HEK293T (cell line): ENCODE results near the gene EHD4.

ENCODE experiments used
- CTCF ChIA-PET: fragments of 350-600 bp; formaldehyde crosslinking; extraction: SDS; loops from one replicate; lab custom pipeline; 2021; ENCODE audit warnings: antibody characterized with exemption, inconsistent platforms; lab: Yijun Ruan, JAX
- POLR2A ChIA-PET: fragments of 350-600 bp; formaldehyde crosslinking; extraction: SDS; loops from one replicate; lab custom pipeline; 2020; ENCODE audit warnings: antibody characterized with exemption, inconsistent platforms; lab: Yijun Ruan, JAX
- DNase-seq: peaks from one replicate; pipeline ENCODE4 v3.0.0; 2012; ENCODE audit warnings: mixed read lengths; ENCODE audit errors: extremely low spot score
- ARNT ChIP-seq: fragments of 450-650 bp; IDR thresholded peaks from 2 replicates; pipeline ENCODE4 v1.6.1; 2017; ENCODE audit warnings: mild to moderate bottlenecking
- BHLHE40 ChIP-seq: fragments of 450-650 bp; IDR thresholded peaks from 2 replicates; pipeline ENCODE4 v1.6.1; 2016; ENCODE audit warnings: mild to moderate bottlenecking, moderate library complexity, borderline replicate concordance
- CTBP1 ChIP-seq: fragments of 450-650 bp; IDR thresholded peaks from 2 replicates; pipeline ENCODE4 v1.6.1; 2016; ENCODE audit warnings: borderline replicate concordance
- ELF4 ChIP-seq: fragments of 450-650 bp; IDR thresholded peaks from 2 replicates; pipeline ENCODE4 v1.6.1; 2017; ENCODE audit warnings: antibody characterized with exemption
- FOXA1 ChIP-seq: fragments of 450-650 bp; IDR thresholded peaks from 2 replicates; pipeline ENCODE4 v1.6.1; 2016; ENCODE audit warnings: mild to moderate bottlenecking
- FOXK2 ChIP-seq: fragments of 450-650 bp; IDR thresholded peaks from 2 replicates; pipeline ENCODE4 v1.6.1; 2016; ENCODE audit warnings: mild to moderate bottlenecking
- FOXM1 ChIP-seq: fragments of 450-650 bp; IDR thresholded peaks from 2 replicates; pipeline ENCODE4 v1.6.1; 2017; ENCODE audit warnings: mild to moderate bottlenecking, borderline replicate concordance
- HDGF ChIP-seq: fragments of 450-650 bp; IDR thresholded peaks from 2 replicates; pipeline ENCODE4 v1.6.1; 2017; ENCODE audit warnings: antibody characterized with exemption, borderline replicate concordance
- L3MBTL2 ChIP-seq: fragments of 450-650 bp; conservative IDR thresholded peaks from 2 replicates; pipeline ENCODE4 v1.6.1; 2016; ENCODE audit warnings: mild to moderate bottlenecking
- LEF1 ChIP-seq: fragments of 450-650 bp; IDR thresholded peaks from 2 replicates; pipeline ENCODE4 v1.6.1; 2017; ENCODE audit warnings: mild to moderate bottlenecking, borderline replicate concordance
- NFRKB ChIP-seq: fragments of 450-650 bp; IDR thresholded peaks from 2 replicates; pipeline ENCODE4 v1.6.1; 2016; ENCODE audit warnings: mild to moderate bottlenecking, moderate library complexity
- PKNOX1 ChIP-seq: fragments of 450-650 bp; IDR thresholded peaks from 2 replicates; pipeline ENCODE4 v1.6.1; 2016
- SP1 ChIP-seq: fragments of 450-650 bp; IDR thresholded peaks from 2 replicates; pipeline ENCODE4 v1.6.1; 2017
- SUZ12 ChIP-seq: fragments of 450-650 bp; IDR thresholded peaks from 2 replicates; pipeline ENCODE4 v1.6.1; 2016; ENCODE audit warnings: mild to moderate bottlenecking
- TARDBP ChIP-seq: fragments of 450-650 bp; IDR thresholded peaks from 2 replicates; pipeline ENCODE4 v1.6.1; 2016
- ZNF384 ChIP-seq: fragments of 450-650 bp; IDR thresholded peaks from 2 replicates; pipeline ENCODE4 v1.6.1; 2016

EHD4 gene

GRCh38 chr15:41930221-41930866, 42.0 kb downstream of the EHD4 start:
- TF ChIP-seq ZNF384 = no peak
- no peak for TF ChIP-seq LEF1
- no peak for TF ChIP-seq FOXA1
- no peak for TF ChIP-seq FOXK2
- no peak for TF ChIP-seq TARDBP
- TF ChIP-seq ARNT = no peak
- TF ChIP-seq BHLHE40 = no peak
- TF ChIP-seq FOXM1 = no peak
- TF ChIP-seq NFRKB = no peak
- TF ChIP-seq SUZ12 = no peak
- no peak for TF ChIP-seq CTBP1
- TF ChIP-seq SP1 = no peak
- no peak for TF ChIP-seq L3MBTL2
- no peak for TF ChIP-seq HDGF
- no peak for TF ChIP-seq ELF4
- no peak for TF ChIP-seq PKNOX1
- no peak for DNase-seq
- ChIA-PET POLR2A (interaction anchor here (0.7 kb wide), 1 partner anchor 102 kb away, joined by 3 read pairs; no protein-coding TSS in a partner anchor), CTCF (no interaction called here)

- TF ChIP-seq LEF1 = no peak
- no peak for TF ChIP-seq ELF4
- no peak for TF ChIP-seq FOXM1
- no peak for TF ChIP-seq ZNF384
- TF ChIP-seq NFRKB = no peak
- no peak for TF ChIP-seq ARNT
- no peak for TF ChIP-seq TARDBP
- TF ChIP-seq FOXA1 = no peak
- no peak for TF ChIP-seq HDGF
- TF ChIP-seq FOXK2 = no peak
- TF ChIP-seq L3MBTL2 = no peak
- no peak for TF ChIP-seq PKNOX1
- TF ChIP-seq CTBP1 = no peak
- no peak for TF ChIP-seq SP1
- POLR2A ChIA-PET = interaction anchor here (1.0 kb wide), 1 partner anchor 44 kb away, joined by 3 read pairs; the partner anchor contains the start of gene EHD4
- DNase-seq = no peak
- CTCF ChIA-PET = no interaction called here
Observed at GRCh38 chr15:41928637-41929620, 43.4 kb downstream of the EHD4 start.

- CTCF ChIA-PET = no interaction called here
- POLR2A ChIA-PET = interaction anchor here (0.6 to 1.0 kb wide), 2 partner anchors 25 to 45 kb away, joined by 3 read pairs; partner anchors contain the start of gene EHD4
- peak; percentile 72 for TF ChIP-seq PKNOX1
- no peak for TF ChIP-seq L3MBTL2
- no peak for DNase-seq
Observed at GRCh38 chr15:41928100-41928499, 44.3 kb downstream of the EHD4 start.

- ChIA-PET CTCF (no interaction called here), POLR2A (interaction anchor here (0.6 to 1.0 kb wide), 2 partner anchors 26 to 45 kb away, joined by 3 read pairs; partner anchors contain the start of gene EHD4)
- no peak for DNase-seq
- TF ChIP-seq TARDBP = no peak
- TF ChIP-seq FOXM1 = no peak
- TF ChIP-seq ZNF384 = no peak
- TF ChIP-seq PKNOX1 = no peak
- no peak for TF ChIP-seq ARNT
Observed at GRCh38 chr15:41927536-41927935, 44.8 kb downstream of the EHD4 start.

- no peak for DNase-seq
- ChIA-PET POLR2A (no interaction called here), CTCF (no interaction called here)
- TF ChIP-seq LEF1 (no peak), SP1 (no peak), FOXM1 (no peak), ARNT (no peak), BHLHE40 (no peak), FOXA1 (no peak), HDGF (no peak), NFRKB (no peak), CTBP1 (no peak), ZNF384 (no peak), L3MBTL2 (no peak), ELF4 (no peak), FOXK2 (no peak), TARDBP (no peak), PKNOX1 (no peak), SUZ12 (no peak)
Observed at GRCh38 chr15:41926185-41927056, 45.9 kb downstream of the EHD4 start.
